IMR-90 (cell line): Measurements from ENCODE around the gene MTUS2.

Experiments
- BHLHE40 ChIP-seq: fragments of 150-350 bp; IDR thresholded peaks from 2 replicates; pipeline ENCODE4 v1.6.1; 2016; ENCODE audit warnings: mild to moderate bottlenecking, low read depth, low read length
- CEBPB ChIP-seq: IDR thresholded peaks from 2 replicates; pipeline ENCODE4 v1.6.1; 2012; ENCODE audit warnings: low read depth, low read length, improper control_type of control experiment
- CTCF ChIP-seq: conservative IDR thresholded peaks from 2 replicates; pipeline ENCODE4 v1.5.1; 2012; ENCODE audit warnings: mild to moderate bottlenecking, low read depth, low read length, improper control_type of control experiment
- ELK1 ChIP-seq: fragments of 150-350 bp; IDR thresholded peaks from 2 replicates; pipeline ENCODE4 v1.6.1; 2016; ENCODE audit warnings: low read depth, mild to moderate bottlenecking, low read length, moderate library complexity, borderline replicate concordance
- FOS ChIP-seq: fragments of 150-350 bp; IDR thresholded peaks from 2 replicates; pipeline ENCODE4 v1.6.1; 2016; ENCODE audit warnings: low read depth, low read length
- POLR2A ChIP-seq: IDR thresholded peaks from 2 replicates; pipeline ENCODE4 v1.6.1; 2012; ENCODE audit warnings: mild to moderate bottlenecking, low read depth, low read length
- RAD21 ChIP-seq: IDR thresholded peaks from 2 replicates; pipeline ENCODE4 v1.6.1; 2012; ENCODE audit warnings: low read length, improper control_type of control experiment
- RCOR1 ChIP-seq: IDR thresholded peaks from 2 replicates; pipeline ENCODE4 v1.6.1; 2012; ENCODE audit warnings: mild to moderate bottlenecking, low read length, improper control_type of control experiment; ENCODE audit not compliant: insufficient replicate concordance
- SMC3 ChIP-seq: fragments of 150-350 bp; IDR thresholded peaks from 2 replicates; pipeline ENCODE4 v1.6.1; 2016; ENCODE audit warnings: low read depth, mild to moderate bottlenecking, antibody characterized with exemption, low read length, moderate library complexity
- USF2 ChIP-seq: fragments of 150-350 bp; IDR thresholded peaks from 2 replicates; pipeline ENCODE4 v1.6.1; 2017; ENCODE audit warnings: mild to moderate bottlenecking, antibody characterized with exemption, low read length, low read depth

- TF ChIP-seq CTCF (no peak), RCOR1 (no peak), RAD21 (no peak), CEBPB (no peak), BHLHE40 (no peak), POLR2A (no peak), USF2 (no peak), SMC3 (no peak), FOS (no peak), ELK1 (no peak)
Observed at GRCh38 chr13:28854657-28855056, 34.5 kb downstream of the MTUS2 start.
